Left ventricle myocardium superior (tissue), 1 donor: Measurements from ENCODE around the gene DAND5. TPM values are rescaled to one million over a fixed set of nuclear protein-coding genes. Genes with fewer than 3 reads are reported as not detected.
A peak's percentile ranks its signal among the peaks of the same experiment; 100 is the strongest.

Experiments
- ATAC-seq: fragments of 200-7000 bp; cut with Tn5 transposase; one replicate; pipeline ENCODE4 v1.9.1; 2020; ENCODE audit warnings: mild to moderate bottlenecking, moderate library complexity
- DNase-seq: peaks from one replicate; pipeline ENCODE4 v3.0.0-alpha.2; 2020
- intact Hi-C: fragments of 100-400 bp; cut with micrococcal nuclease; formaldehyde crosslinking; loops from one replicate; pipeline ENCODE4 v1.11.0; 2022
- microRNA-seq: library from miRNA; unstranded; fragments of <30 nt; microRNA quantifications from one replicate; pipeline ENCODE4 v1.2.0, GENCODE V29; 2020; ENCODE audit warnings: borderline number of aligned reads
- total RNA-seq: library from RNA; stranded (reverse); fragmentation: NEBNext Ultra II Directional; extraction: Animal tissue kit (Norgen Biotek cat#: 25700); gene quantifications from one replicate; pipeline ENCODE4 v1.2.1, GENCODE V29; 2021
- donor health status: DM: no; HTN: yes; CAD: no; lungs with severe emphysema.

DAND5 gene
- total RNA-seq, 1 donor from 2014 or later = 11.2 TPM

DNA sequence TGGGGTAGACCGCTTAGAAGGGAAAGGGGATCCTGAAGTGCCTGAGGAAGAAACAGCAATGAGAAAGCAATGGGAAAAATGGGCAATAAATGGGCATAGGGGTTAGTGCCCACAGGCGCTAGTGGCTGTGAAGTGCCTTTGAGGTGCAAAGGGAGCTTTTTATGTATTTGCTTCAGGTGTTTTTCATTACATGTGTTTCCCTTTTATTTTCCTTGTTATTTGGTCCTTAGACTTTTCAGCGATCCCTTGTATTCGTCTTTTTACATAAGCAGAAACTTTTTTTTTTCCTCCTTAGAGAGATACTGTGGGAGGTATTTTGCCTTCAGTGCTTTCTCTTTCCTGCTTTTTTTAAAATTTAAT, 45.5 kb downstream of the DAND5 start:
- no peak for DNase-seq
- ATAC-seq = no peak
- intact Hi-C loops = no loop called here

DNA sequence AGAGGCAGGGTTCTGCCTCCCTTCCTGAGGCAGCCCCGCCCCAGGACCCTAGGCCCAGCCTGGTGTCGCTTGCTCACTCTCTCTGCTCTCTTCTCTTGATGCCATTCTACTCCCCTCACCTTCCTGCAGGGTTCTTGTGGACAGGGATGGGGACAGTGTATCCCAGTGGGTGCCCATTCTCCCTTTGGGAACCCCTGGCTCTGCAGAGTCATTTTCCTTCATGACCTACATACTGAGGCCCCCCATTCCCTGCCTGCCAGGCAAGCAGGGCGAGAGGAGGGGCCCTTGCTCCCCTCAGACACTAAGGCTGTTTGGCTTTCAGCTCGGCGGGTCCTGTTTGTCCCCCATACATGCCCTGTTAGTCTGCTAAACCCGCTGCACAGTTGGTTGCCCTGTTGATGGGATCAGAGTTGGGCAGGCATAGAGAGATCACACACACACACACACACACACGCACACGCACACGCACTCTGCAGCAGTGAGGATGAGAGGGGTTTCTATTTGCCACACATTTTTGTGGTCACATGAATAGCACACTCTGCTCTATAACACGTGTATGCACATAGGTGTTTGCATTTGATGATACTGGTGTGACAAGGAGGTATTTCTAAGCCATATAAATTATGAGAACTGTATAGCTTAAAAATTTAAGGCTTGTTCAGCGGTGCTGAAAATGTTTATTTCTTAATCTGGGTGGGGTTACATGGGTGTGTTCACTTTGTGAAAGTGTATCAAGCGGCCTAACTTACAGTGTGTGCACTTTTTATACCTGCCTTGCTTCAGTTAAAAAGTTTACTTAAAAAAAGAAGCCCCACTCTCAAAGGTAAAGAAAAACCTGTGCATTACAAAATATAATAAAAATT, 46.2 kb downstream of the DAND5 start:
- intact Hi-C loops = no loop called here
- DNase-seq = no peak
- no peak for ATAC-seq

DNA sequence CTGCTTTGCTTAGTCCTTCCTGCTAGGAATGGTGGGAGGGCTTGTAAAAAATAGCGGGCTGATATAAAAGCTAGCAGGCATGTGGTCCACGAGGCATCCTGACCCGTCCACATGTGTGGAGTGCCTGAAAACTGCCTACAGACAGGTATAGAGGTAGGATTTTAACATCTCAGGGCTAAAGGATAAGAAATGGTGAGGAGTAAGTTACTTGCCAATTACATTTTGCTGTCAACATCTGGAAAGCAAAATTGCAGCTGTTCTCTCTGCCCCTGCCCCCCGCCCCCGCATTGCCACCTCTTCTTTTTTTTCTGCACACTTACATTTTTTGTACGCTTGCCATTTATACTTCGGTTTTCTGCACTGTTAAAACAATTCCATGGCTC, 46.9 kb downstream of the DAND5 start:
- ATAC-seq (no peak), DNase-seq (no peak)
- intact Hi-C loops = no loop called here

DNA sequence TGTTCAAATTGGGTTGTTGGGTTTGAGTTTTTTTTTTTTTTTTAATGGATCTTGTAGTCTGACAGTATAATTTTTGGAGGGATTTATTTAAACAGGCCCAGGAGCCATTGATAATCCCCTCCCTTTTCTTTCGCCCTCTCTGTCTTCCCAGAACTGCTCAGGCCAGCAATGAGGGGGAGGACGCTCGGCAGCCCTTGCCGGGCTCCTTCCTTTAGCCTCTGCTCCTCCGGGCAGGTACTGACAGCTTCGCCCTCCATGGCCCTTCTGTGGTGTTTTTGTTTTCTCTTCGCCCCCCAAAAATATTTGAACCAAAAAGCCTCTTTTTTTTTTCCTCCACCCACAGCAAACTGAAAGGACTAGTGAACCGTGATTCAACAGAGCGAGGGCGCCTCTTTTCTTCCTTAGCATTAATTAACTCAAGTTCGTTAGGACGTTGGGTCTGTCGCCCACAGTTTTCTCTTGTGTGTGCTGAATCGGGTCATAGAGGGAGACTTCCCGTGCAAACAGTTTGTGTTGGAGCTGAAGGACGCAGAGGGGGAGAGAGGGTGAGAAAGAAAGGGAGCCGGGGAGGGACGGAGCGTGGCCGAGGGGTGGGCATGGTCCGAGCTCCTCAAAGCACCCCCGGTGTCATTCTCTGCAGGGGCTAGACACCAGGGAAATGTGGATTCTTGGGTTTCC, 47.4 kb downstream of the DAND5 start:
- no peak for ATAC-seq
- peak; percentile 24 for DNase-seq
- intact Hi-C loops = no loop called here

DNA sequence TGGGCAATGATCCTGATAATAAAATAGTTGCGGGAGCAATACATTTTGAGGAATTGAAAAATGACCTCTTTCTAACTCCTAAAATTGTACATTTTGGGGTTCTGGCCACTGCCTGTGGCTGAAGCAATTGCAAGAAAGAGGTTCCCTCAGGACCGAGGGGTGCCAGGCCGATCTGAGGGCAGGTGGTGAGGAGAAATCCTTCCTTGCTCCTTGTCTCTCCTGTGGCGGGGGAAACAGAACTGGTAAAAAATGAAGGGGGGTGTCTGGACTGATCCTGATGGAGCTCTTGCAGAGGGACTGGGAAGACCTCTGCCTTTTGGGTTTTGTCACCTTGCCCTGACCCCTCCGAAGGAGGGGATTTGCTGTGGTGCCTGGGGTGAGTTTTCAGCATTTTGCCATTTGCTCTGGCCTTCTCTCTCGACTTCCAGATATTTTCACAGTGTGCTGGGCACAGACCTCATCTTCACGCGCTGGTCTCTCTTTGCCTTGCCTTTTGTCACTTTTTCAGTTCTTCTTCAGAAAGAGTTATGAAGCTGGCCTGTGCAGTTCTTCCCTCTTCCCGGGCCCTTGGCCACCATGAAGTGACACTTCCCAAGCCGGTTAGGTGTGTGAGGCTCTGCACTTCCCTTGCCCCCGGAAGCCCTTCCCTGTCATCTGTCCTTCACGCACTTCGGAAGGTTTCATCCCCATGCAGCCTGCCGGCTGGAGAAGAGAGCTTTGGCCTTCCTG, 48.1 kb downstream of the DAND5 start:
- ATAC-seq = no peak
- intact Hi-C loops = no loop called here
- peak; percentile 22 for DNase-seq

DNA sequence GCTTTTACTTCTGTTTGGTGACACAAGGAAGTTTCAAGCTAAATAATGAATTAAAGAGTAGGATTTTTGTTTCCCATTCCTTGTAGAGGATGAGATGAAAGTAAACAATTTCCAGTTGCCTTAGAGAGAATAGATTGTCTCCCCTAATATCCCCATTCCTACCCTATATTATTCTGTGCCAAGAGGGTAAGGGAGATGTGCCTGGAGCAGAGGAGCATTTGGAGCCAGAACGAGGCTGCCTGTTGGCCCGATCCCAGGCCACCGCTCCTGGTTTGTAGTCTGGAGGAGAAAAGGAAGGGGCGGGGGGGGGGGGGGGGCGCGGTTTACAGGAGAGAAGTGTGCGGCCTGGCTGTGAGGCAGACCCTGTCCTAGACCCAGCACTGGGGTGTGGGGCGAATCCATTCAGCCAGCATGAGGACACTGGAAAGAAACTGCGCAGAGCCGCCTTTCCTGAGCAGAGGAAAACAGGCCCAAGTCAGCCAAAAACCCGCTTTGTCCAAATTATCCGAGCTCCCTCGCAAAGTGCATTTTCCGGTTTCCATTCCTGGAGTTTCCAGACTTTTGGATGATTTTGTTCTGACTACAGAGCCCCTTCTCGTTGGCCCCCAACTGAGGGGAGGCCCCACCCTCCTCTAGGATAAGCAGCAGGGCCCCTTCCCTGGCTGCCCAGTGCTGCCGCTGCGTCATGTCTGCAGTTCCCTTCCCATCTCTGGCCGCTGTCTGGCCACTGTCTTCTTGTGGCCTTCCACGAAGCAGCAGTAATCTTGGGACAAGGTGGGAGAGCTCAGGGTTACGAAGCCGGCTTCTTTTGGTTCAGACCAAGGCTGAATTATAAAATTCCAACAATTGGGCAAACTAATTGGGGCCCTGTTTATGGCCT, 48.9 kb downstream of the DAND5 start:
- peak; percentile 84 for DNase-seq
- peak; percentile 8 for ATAC-seq
- intact Hi-C loops = no loop called here

DNA sequence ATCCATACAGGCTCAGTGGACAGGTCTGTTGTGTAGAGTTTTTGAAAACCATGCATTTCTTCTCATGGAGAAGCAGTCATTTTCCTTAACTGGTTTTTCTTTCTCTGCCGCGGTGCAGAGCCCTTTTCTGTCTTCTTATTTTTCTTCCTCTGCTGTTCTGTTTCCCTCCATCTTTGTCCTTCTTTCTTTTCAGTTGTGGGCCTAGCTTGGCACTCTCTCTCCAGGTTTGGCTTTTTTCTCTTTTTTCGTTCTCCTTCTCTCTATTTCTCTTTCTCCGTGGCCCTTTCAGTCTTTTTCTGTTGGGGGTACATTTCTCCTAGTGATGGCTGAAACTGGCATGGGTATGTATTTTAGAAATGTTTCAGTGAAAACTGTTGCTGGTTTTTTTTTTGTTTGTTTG, 50.0 kb downstream of the DAND5 start:
- intact Hi-C loops = no loop called here
- ATAC-seq (no peak), DNase-seq (no peak)

DNA sequence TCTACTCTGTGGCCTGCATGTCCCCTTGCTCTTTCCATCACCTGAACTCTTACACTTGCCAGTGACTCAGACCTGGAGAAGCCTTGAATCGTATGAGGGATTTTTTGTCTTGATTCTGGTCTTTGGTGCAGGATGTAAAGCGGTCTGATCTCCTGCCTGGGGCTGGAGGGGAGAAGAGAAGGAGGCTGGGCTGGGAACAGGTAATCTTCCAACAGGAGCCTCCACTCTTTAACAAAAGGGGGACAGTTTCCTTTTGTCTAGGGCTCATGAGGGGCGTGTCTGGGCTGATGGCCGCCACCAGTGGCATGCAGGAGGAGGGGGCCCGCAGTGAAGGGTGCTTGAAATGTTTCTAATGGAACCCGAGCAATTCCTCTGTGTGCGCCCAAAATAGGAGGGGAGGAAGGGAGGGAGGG, 50.6 kb downstream of the DAND5 start:
- intact Hi-C loops = no loop called here
- ATAC-seq (no peak), DNase-seq (peak; percentile 30)

DNA sequence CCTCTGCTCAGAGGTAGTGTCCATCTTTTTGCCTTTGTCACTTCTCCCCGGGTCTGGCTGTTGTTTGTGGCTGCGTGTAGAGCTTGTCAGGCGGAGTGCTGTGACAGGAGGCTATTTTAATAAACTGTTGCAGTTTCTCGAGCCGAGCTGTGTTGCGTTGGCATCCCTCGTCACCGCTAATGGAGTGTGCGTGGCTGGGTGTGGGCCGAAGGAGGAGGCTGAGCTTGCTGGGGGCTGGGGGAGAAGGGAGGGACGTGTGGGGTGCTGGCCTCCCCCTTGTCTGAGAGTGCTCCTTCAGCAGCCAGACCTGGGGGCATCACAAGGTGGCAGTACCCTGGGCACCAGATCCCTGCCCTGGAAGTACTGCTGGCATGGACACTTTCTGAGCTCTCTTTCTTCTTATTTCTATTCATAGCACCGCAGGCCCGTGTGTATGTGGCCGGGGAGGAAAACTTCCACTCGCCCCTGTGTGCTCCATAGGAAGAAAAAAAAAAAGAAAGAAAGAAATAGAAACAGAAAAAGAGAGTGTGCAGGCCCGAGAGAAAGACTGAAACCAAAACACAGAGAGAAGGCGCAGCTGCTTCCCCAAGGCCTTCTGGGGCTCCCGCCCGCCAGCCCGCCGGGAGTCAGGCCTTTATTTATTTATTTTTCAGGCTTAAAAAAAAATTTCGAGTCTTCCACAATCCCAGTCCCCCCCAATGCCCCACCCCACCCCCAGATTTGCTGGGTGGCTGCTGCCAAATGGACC, 52.9 kb downstream of the DAND5 start:
- ATAC-seq (peak; percentile 52), DNase-seq (peak; percentile 63)
- intact Hi-C loops = no loop called here

DNA sequence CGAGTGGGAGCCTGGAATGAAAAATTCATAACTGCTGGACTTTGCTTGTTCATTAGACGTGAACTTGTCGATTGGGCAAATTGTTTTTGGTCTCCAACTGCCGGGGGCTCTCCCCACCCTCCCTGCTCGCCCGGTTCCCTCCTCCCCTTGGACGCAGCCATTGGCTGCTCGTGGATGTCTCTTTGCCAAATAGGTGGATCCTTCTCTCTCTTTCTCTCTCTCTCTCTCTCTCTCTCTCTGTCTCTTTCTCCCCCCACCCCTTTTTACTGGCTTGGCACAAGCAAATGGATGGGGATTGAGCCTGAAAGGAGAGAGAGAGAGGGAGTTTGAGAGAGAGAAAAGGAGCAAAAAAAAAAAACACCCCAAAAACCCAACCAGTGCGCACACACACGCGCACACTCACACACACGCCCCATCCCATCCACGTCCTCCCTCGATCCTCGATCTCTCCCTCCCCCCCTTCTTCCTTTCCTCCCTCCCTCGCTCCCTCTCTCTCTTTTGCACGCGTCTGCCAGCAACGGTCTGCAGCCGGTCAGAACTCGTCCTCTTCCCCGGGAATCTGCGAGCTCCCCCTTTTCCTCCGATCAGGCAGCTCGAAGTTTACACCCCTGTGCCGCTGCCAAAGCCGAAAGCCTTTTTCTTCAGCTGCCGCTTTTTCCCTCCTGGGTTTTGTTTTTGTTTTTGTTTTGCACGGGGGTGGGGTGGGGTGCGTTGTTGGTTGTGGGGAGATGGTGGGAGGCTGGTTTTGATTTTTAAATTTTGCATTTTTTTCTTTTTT, 53.7 kb downstream of the DAND5 start:
- ATAC-seq (peak; percentile 85), DNase-seq (peak; percentile 88)
- intact Hi-C loops = no loop called here

DNA sequence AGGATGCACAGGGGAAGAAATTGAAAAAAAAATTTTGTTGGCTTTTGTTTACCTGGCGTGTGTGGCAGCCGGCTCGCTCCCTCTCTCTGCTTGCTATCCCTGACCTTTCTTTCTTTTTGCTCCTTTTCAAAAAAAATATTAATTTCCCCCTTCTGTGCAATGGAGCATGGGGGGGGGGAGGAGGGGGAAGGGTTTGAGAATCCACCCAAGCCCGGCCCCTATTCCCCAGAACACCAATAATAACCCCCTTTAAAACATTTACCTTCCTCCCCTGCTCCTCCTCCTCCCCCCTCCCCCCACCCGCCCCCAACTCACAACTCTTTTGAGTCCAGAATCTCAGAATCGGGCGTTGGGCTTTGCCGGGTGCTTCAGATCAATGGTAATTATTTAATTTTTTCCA, 54.3 kb downstream of the DAND5 start:
- intact Hi-C loops = no loop called here
- DNase-seq = no peak
- ATAC-seq = no peak

Small RNAs within 50 kb of the gene (microRNA-seq; reads per million reads assigned to microRNA genes)
- gene MIR5695 (not detected), gene MIR6515 (2.9 reads per million)

Other genes starting within 250 kb of the DAND5 start
- gene TNPO2, start 245.6 kb upstream of the DAND5 start, total RNA-seq = 36.0 TPM
- 127 TPM for gene TRIR, start 234.9 kb upstream of the DAND5 start, total RNA-seq
- gene GET3, start 232.1 kb upstream of the DAND5 start, total RNA-seq = 64.7 TPM
- gene BEST2, start 217.8 kb upstream of the DAND5 start, total RNA-seq = not detected
- gene HOOK2, start 194.0 kb upstream of the DAND5 start, total RNA-seq = 44.9 TPM
- 24.2 TPM for gene JUNB, start 178.1 kb upstream of the DAND5 start, total RNA-seq
- 750 TPM for gene PRDX2, start 167.8 kb upstream of the DAND5 start, total RNA-seq
- 2.2 TPM for gene THSD8, start 167.5 kb upstream of the DAND5 start, total RNA-seq
- gene RNASEH2A, start 163.0 kb upstream of the DAND5 start, total RNA-seq = 4.5 TPM
- not detected for gene RTBDN, start 135.0 kb upstream of the DAND5 start, total RNA-seq
- 0.12 TPM for gene MAST1, start 131.1 kb upstream of the DAND5 start, total RNA-seq
- 19.2 TPM for gene DNASE2, start 88.1 kb upstream of the DAND5 start, total RNA-seq
- not detected for gene KLF1, start 82.4 kb upstream of the DAND5 start, total RNA-seq
- 30.5 TPM for gene GCDH, start 78.4 kb upstream of the DAND5 start, total RNA-seq
- not detected for gene SYCE2, start 50.3 kb upstream of the DAND5 start, total RNA-seq
- gene FARSA, start 35.9 kb upstream of the DAND5 start, total RNA-seq = 38.5 TPM
- gene CALR, start 31.0 kb upstream of the DAND5 start, total RNA-seq = 422 TPM
- 188 TPM for gene RAD23A, start 23.7 kb upstream of the DAND5 start, total RNA-seq
- gene GADD45GIP1, start 12.4 kb upstream of the DAND5 start, total RNA-seq = 28.7 TPM
- 171 TPM for gene NFIX, start 25.9 kb downstream of the DAND5 start, total RNA-seq
- 8.8 TPM for gene LYL1, start 133.3 kb downstream of the DAND5 start, total RNA-seq
- 22.4 TPM for gene TRMT1, start 147.2 kb downstream of the DAND5 start, total RNA-seq
- gene NACC1, start 148.7 kb downstream of the DAND5 start, total RNA-seq = 50.0 TPM
- 46.4 TPM for gene STX10, start 180.8 kb downstream of the DAND5 start, total RNA-seq
- gene IER2, start 180.8 kb downstream of the DAND5 start, total RNA-seq = 19.8 TPM